PC-3 (cell line): ENCODE data around the gene KAZN. TPM values are rescaled to one million over a fixed set of nuclear protein-coding genes. Genes with fewer than 3 reads are reported as not detected.

Source experiments
- ATAC-seq: fragments of 200-7000 bp; cut with Tn5 transposase; 2 replicates; pipeline ENCODE4 v1.9.1; 2020; ENCODE audit warnings: mild to moderate bottlenecking, moderate library complexity
- BruUV-seq: library from RNA; stranded (reverse); fragments of 400-500 nt; replicated peaks from 2 replicates; lab custom pipeline; 2021; lab: Mats Ljungman, UMichigan
- CTCF ChIA-PET: fragments of 300-600 bp; sonication (Branson Sonifier 250); formaldehyde crosslinking; loops from one replicate; lab custom pipeline; 2022; ENCODE audit warnings: antibody characterized with exemption; lab: Charles Lee
- POLR2A ChIA-PET: fragments of 300-600 bp; sonication (Branson Sonifier 250); formaldehyde crosslinking; loops from one replicate; lab custom pipeline; 2022; ENCODE audit warnings: antibody characterized with exemption; ENCODE audit not compliant: unreplicated experiment; lab: Charles Lee
- DNase-seq: peaks from one replicate; pipeline ENCODE4 v3.0.0-alpha.2; 2015
- H2AFZ ChIP-seq: fragments of 300-600 bp; sonication (generic); 2 replicates; pipeline ENCODE4 v1.6.0; 2016; ENCODE audit warnings: antibody characterized with exemption, low read length
- H3F3A ChIP-seq: fragments of 300-600 bp; sonication (generic); one replicate; pipeline ENCODE4 v1.6.0; 2017; ENCODE audit warnings: antibody characterized with exemption, low read length, control low read depth, mild to moderate bottlenecking; ENCODE audit not compliant: unreplicated experiment
- H3K27ac ChIP-seq: fragments of 300-600 bp; sonication (generic); 2 replicates; pipeline ENCODE4 v1.5.1; 2016; ENCODE audit warnings: mild to moderate bottlenecking, low read length
- H3K27me3 ChIP-seq: fragments of 300-600 bp; sonication (generic); 2 replicates; pipeline ENCODE4 v1.6.1; 2016; ENCODE audit warnings: low read length, mixed read lengths
- H3K36me3 ChIP-seq: fragments of 300-600 bp; sonication (generic); 2 replicates; pipeline ENCODE4 v1.6.1; 2016; ENCODE audit warnings: low read depth, mixed run types, low read length, mixed read lengths
- H3K4me1 ChIP-seq: fragments of 300-600 bp; sonication (generic); 2 replicates; pipeline ENCODE4 v1.5.1; 2016; ENCODE audit warnings: low read length; ENCODE audit not compliant: insufficient read depth
- H3K4me2 ChIP-seq: fragments of 300-600 bp; sonication (generic); 2 replicates; pipeline ENCODE4 v1.6.0; 2016; ENCODE audit warnings: low read length
- H3K4me3 ChIP-seq: fragments of 300-600 bp; sonication (generic); 2 replicates; pipeline ENCODE4 v1.5.1; 2016; ENCODE audit warnings: mild to moderate bottlenecking, low read length, mixed read lengths
- H3K79me2 ChIP-seq: fragments of 300-600 bp; sonication (generic); 2 replicates; pipeline ENCODE4 v1.6.1; 2017; ENCODE audit warnings: low read length, mixed read lengths
- H3K9ac ChIP-seq: fragments of 300-600 bp; sonication (generic); 2 replicates; pipeline ENCODE4 v1.6.0; 2016; ENCODE audit warnings: mild to moderate bottlenecking, low read length
- H3K9me2 ChIP-seq: fragments of 300-600 bp; sonication (generic); replicated peaks from 2 replicates; pipeline ENCODE4 v1.6.1; 2016; ENCODE audit warnings: mixed run types, low read length, mixed read lengths
- H3K9me3 ChIP-seq: fragments of 300-600 bp; sonication (generic); 2 replicates; pipeline ENCODE4 v1.6.1; 2016; ENCODE audit warnings: low read length, mixed read lengths
- H4K20me1 ChIP-seq: fragments of 300-600 bp; sonication (generic); 2 replicates; pipeline ENCODE4 v1.6.1; 2016; ENCODE audit warnings: low read length, mixed read lengths
- EZH2 ChIP-seq: fragments of 300-600 bp; sonication (generic); IDR thresholded peaks from one replicate; pipeline ENCODE4 v1.6.1; 2017; ENCODE audit warnings: antibody characterized with exemption, mild to moderate bottlenecking, low read length; ENCODE audit not compliant: unreplicated experiment
- EZH2phosphoT487 ChIP-seq: fragments of 300-600 bp; sonication (generic); IDR thresholded peaks from 2 replicates; pipeline ENCODE4 v1.6.1; 2018; ENCODE audit warnings: mild to moderate bottlenecking, antibody characterized with exemption, low read length, borderline replicate concordance
- intact Hi-C: fragments of 100-400 bp; cut with micrococcal nuclease; formaldehyde crosslinking; loops from 2 replicates; pipeline ENCODE4 v1.9.0; 2023
- total RNA-seq: library from RNA; depleted of rRNA; stranded (reverse); fragments of >200 nt; gene quantifications from 2 replicates; pipeline ENCODE4 v1.2.3, GENCODE V29; 2014
- TF ChIP-seq, protein P1 (sequence below): fragments of 300-600 bp; sonication (generic); conservative IDR thresholded peaks from 2 replicates; pipeline ENCODE4 v1.5.1; 2017; ENCODE audit warnings: antibody characterized with exemption, low read depth, mild to moderate bottlenecking, low read length

The KAZN gene
- total RNA-seq, 1 experiment from 2014 or later: 2.0 TPM

DNA sequence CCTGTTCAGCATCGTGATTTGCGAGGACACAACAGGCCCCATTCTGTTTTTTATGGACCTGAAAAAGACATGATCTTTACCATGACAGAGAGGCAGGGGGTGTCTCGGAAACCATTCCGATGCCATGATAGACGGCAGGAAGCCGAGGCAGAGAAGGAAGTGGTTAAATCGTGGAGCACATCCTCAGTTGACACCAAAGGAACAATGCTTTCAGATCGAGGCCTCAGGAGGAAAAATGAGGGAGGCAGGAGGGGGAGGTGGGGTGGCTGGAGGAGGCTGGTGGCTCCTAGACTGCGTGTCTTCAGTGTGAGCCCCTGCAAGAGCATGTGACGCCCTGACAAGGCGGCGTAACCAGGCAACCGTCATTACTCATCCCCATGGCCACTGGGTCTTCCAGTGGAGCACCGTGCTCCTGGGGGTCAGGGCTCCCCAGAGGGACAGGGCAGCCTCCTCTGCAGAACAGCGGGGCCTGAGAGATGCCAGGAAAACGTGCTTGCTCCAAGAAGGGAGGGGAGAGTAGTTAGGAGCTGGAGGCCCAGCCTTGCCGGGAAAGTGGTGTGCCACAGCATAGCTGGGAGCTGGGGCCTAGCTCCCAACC, 382.2 kb downstream of the KAZN start:
- TF ChIP-seq EZH2: no peak
- no peak for TF ChIP-seq EZH2phosphoT487
- TF ChIP-seq, protein P1, sequence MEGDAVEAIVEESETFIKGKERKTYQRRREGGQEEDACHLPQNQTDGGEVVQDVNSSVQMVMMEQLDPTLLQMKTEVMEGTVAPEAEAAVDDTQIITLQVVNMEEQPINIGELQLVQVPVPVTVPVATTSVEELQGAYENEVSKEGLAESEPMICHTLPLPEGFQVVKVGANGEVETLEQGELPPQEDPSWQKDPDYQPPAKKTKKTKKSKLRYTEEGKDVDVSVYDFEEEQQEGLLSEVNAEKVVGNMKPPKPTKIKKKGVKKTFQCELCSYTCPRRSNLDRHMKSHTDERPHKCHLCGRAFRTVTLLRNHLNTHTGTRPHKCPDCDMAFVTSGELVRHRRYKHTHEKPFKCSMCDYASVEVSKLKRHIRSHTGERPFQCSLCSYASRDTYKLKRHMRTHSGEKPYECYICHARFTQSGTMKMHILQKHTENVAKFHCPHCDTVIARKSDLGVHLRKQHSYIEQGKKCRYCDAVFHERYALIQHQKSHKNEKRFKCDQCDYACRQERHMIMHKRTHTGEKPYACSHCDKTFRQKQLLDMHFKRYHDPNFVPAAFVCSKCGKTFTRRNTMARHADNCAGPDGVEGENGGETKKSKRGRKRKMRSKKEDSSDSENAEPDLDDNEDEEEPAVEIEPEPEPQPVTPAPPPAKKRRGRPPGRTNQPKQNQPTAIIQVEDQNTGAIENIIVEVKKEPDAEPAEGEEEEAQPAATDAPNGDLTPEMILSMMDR: no peak
- POLR2A ChIA-PET: no interaction called here
- ATAC-seq: no peak
- no peak for DNase-seq
- intact Hi-C loops: no loop called here
- no peak overlapping the region for H2AFZ ChIP-seq
- no peaks in the 10 kb centered on the region for H3K79me2 ChIP-seq
- H3K9me3 ChIP-seq: no peaks in the 10 kb centered on the region
- no peak overlapping the region for H3K4me3 ChIP-seq
- no TSS peak for BruUV-seq
- H3F3A ChIP-seq: no peaks in the 10 kb centered on the region
- no peaks in the 10 kb centered on the region for H3K36me3 ChIP-seq
- H3K27me3 ChIP-seq: no peaks in the 10 kb centered on the region
- no peak overlapping the region for H3K4me2 ChIP-seq
- no peaks in the 10 kb centered on the region for H3K9me2 ChIP-seq
- CTCF ChIA-PET: no interaction called here
- H3K27ac ChIP-seq: no peak overlapping the region
- no peaks in the 10 kb centered on the region for H4K20me1 ChIP-seq
- H3K4me1 ChIP-seq: no peaks in the 10 kb centered on the region; the same call in 1 of the 2 replicates
- no peak overlapping the region for H3K9ac ChIP-seq

DNA sequence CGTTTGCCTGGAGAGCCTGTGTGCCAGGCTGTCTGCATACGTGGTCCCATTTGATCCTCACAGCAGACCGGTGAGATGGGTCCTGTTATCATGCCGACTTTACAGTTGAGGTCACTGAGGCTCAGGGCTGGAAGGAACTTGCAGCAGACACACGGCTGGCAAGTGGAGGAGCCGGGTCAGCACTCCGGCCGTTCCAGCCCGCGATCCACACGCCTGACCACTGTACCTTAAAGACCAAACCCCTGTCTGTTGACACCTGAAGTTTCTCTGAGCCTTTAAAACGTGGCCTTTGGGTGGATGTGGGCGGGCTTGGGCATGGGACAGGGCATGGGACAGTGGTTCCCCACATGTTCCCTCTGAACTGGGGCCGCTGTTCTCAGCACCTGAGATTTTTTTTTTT, 383.5 kb downstream of the KAZN start:
- Histone ChIP-seq H3K4me2 (no peak overlapping the region), H3K9ac (no peak overlapping the region), H3K4me1 (no peaks in the 10 kb centered on the region; the same call in 1 of the 2 replicates), H3K4me3 (no peak overlapping the region), H4K20me1 (no peaks in the 10 kb centered on the region), H3F3A (no peaks in the 10 kb centered on the region), H3K79me2 (no peaks in the 10 kb centered on the region), H3K27ac (no peak overlapping the region), H2AFZ (no peak overlapping the region), H3K27me3 (no peaks in the 10 kb centered on the region), H3K9me3 (no peaks in the 10 kb centered on the region), H3K36me3 (no peaks in the 10 kb centered on the region), H3K9me2 (no peaks in the 10 kb centered on the region)
- TF ChIP-seq, protein P1: no peak
- TF ChIP-seq EZH2phosphoT487 (no peak), EZH2 (no peak)
- DNase-seq (no peak), ATAC-seq (no peak)
- no TSS peak for BruUV-seq
- intact Hi-C loops: no loop called here
- POLR2A ChIA-PET: no interaction called here
- CTCF ChIA-PET: no interaction called here

GRCh38 chr1:14983277-14983676, 384.8 kb downstream of the KAZN start:
- Histone ChIP-seq H3K36me3 (no peaks in the 10 kb centered on the region), H3K4me1 (no peaks in the 10 kb centered on the region), H2AFZ (no peak overlapping the region), H3K27ac (no peak overlapping the region), H4K20me1 (no peaks in the 10 kb centered on the region), H3F3A (no peaks in the 10 kb centered on the region), H3K9me3 (no peaks in the 10 kb centered on the region), H3K79me2 (no peaks in the 10 kb centered on the region), H3K4me2 (no peak overlapping the region), H3K9ac (no peak overlapping the region), H3K27me3 (no peaks in the 10 kb centered on the region), H3K4me3 (no peak overlapping the region), H3K9me2 (no peaks in the 10 kb centered on the region)
- no peak for TF ChIP-seq EZH2
- TF ChIP-seq, protein P1: peak; percentile 35; the same call in 1 of the 2 replicates
- POLR2A ChIA-PET: no interaction called here
- intact Hi-C loops: no loop called here
- DNase-seq (peak; percentile 3), ATAC-seq (no peak)
- CTCF ChIA-PET: no interaction called here
- BruUV-seq: no TSS peak
